ENCODE data around the gene TXNDC2.

The TXNDC2 gene

GRCh38 chr18:9863282-9863681, 22.5 kb upstream of the TXNDC2 start:
- Histone ChIP-seq H4K20me1 (ENCODE audit: insufficient read depth, low read length) (no peaks in the 10 kb centered on the region), H3K36me3 (replicated peaks; ENCODE audit: insufficient read depth, low read length) (no peaks in the 10 kb centered on the region), H3K27me3 (replicated peaks; ENCODE audit: insufficient read depth, low read length) (no peaks in the 10 kb centered on the region), H3K9me2 (replicated peaks; ENCODE audit: insufficient read depth, low read length) (no peaks in the 10 kb centered on the region), H3F3A (ENCODE audit: insufficient read depth, low read length) (0 out of 2 replicates have a peak, but pooled peaks cover 4% of the 10 kb centered on the region), H3K9me3 (replicated peaks; ENCODE audit: insufficient read depth, low read length) (no peaks in the 10 kb centered on the region), H3K9ac (ENCODE audit: low read length) (no peak overlapping the region), H3K4me1 (ENCODE audit: low read length) (peaks cover 22% of the 10 kb centered on the region), H3K4me2 (ENCODE audit: low read depth, low read length) (no peak overlapping the region), H3K79me2 (ENCODE audit: low read length) (no peaks in the 10 kb centered on the region), H2AFZ (ENCODE audit: low read length) (no peak overlapping the region), H3K4me3 (ENCODE audit: low read length) (no peak overlapping the region), H3K27ac (ENCODE audit: low read length) (no peak overlapping the region)
- TF ChIP-seq CTCF (IDR thresholded peaks at IDR 0.05; ENCODE audit: low read length) (no peak), EZH2 (optimal IDR thresholded peaks at IDR 0.05; ENCODE audit: low read depth, low read length) (no peak), EZH2phosphoT487 (IDR thresholded peaks at IDR 0.05; ENCODE audit: low read length) (no peak)
- no peak for DNase-seq

GRCh38 chr18:9865764-9866490, 19.8 kb upstream of the TXNDC2 start:
- no peak overlapping the region for H3K9ac ChIP-seq (ENCODE audit: low read length)
- no peak overlapping the region for H3K27ac ChIP-seq (ENCODE audit: low read length)
- H3K9me3 ChIP-seq (replicated peaks; ENCODE audit: insufficient read depth, low read length): no peaks in the 10 kb centered on the region
- H3K4me3 ChIP-seq (ENCODE audit: low read length): no peak overlapping the region
- TF ChIP-seq EZH2phosphoT487 (IDR thresholded peaks at IDR 0.05; ENCODE audit: low read length) (no peak), CTCF (IDR thresholded peaks at IDR 0.05; ENCODE audit: low read length) (no peak), EZH2 (optimal IDR thresholded peaks at IDR 0.05; ENCODE audit: low read depth, low read length) (no peak)
- no peak overlapping the region for H2AFZ ChIP-seq (ENCODE audit: low read length)
- H3K79me2 ChIP-seq (ENCODE audit: low read length): no peaks in the 10 kb centered on the region
- H3F3A ChIP-seq (ENCODE audit: insufficient read depth, low read length): 0 out of 2 replicates have a peak, but pooled peaks cover 4% of the 10 kb centered on the region
- no peak for DNase-seq
- H3K36me3 ChIP-seq (replicated peaks; ENCODE audit: insufficient read depth, low read length): no peaks in the 10 kb centered on the region
- no peak overlapping the region for H3K4me2 ChIP-seq (ENCODE audit: low read depth, low read length)
- no peaks in the 10 kb centered on the region for H3K9me2 ChIP-seq (replicated peaks; ENCODE audit: insufficient read depth, low read length)
- peaks cover 18% of the 10 kb centered on the region for H3K4me1 ChIP-seq (ENCODE audit: low read length)
- no peaks in the 10 kb centered on the region for H3K27me3 ChIP-seq (replicated peaks; ENCODE audit: insufficient read depth, low read length)
- no peaks in the 10 kb centered on the region for H4K20me1 ChIP-seq (ENCODE audit: insufficient read depth, low read length)

- Histone ChIP-seq H3K4me1 (ENCODE audit: low read length) (peaks cover 14% of the 10 kb centered on the region), H3K9me2 (replicated peaks; ENCODE audit: insufficient read depth, low read length) (no peaks in the 10 kb centered on the region), H3K27me3 (replicated peaks; ENCODE audit: insufficient read depth, low read length) (no peaks in the 10 kb centered on the region), H3K9me3 (replicated peaks; ENCODE audit: insufficient read depth, low read length) (no peaks in the 10 kb centered on the region), H2AFZ (ENCODE audit: low read length) (no peak overlapping the region), H3K4me2 (ENCODE audit: low read depth, low read length) (no peak overlapping the region), H4K20me1 (ENCODE audit: insufficient read depth, low read length) (no peaks in the 10 kb centered on the region), H3K79me2 (ENCODE audit: low read length) (no peaks in the 10 kb centered on the region), H3K4me3 (ENCODE audit: low read length) (no peak overlapping the region), H3F3A (ENCODE audit: insufficient read depth, low read length) (0 out of 2 replicates have a peak, but pooled peaks cover under 1% of the 10 kb centered on the region), H3K36me3 (replicated peaks; ENCODE audit: insufficient read depth, low read length) (no peaks in the 10 kb centered on the region), H3K27ac (ENCODE audit: low read length) (no peak overlapping the region), H3K9ac (ENCODE audit: low read length) (no peak overlapping the region)
- DNase-seq: no peak
- no peak for TF ChIP-seq EZH2 (optimal IDR thresholded peaks at IDR 0.05; ENCODE audit: low read depth, low read length)
- no peak for TF ChIP-seq EZH2phosphoT487 (IDR thresholded peaks at IDR 0.05; ENCODE audit: low read length)
- no peak for TF ChIP-seq CTCF (IDR thresholded peaks at IDR 0.05; ENCODE audit: low read length)
Measured at GRCh38 chr18:9866627-9867026, 19.1 kb upstream of the TXNDC2 start.
